LNCAP (cell line): ENCODE results near the gene UNC13B.

ENCODE experiments used
- CTCF ChIP-seq: fragments of 450-650 bp; IDR thresholded peaks from 2 replicates; pipeline ENCODE4 v1.5.1; 2017; ENCODE audit warnings: mild to moderate bottlenecking

The UNC13B gene

GRCh38 chr9:35340046-35340445, 178.2 kb downstream of the UNC13B start:
- no peak for TF ChIP-seq CTCF

GRCh38 chr9:35341021-35341420, 179.2 kb downstream of the UNC13B start:
- TF ChIP-seq CTCF, result no peak

GRCh38 chr9:35341585-35341984, 179.8 kb downstream of the UNC13B start:
- TF ChIP-seq CTCF, result no peak

- no peak for TF ChIP-seq CTCF
These were observed 180.6 kb downstream of the UNC13B start for GRCh38 chr9:35342221-35342958.

- no peak for TF ChIP-seq CTCF
These were observed 186.3 kb downstream of the UNC13B start for GRCh38 chr9:35348109-35348508.

GRCh38 chr9:35349287-35349990, 187.6 kb downstream of the UNC13B start:
- no peak for TF ChIP-seq CTCF

- no peak for TF ChIP-seq CTCF
These were observed 188.4 kb downstream of the UNC13B start for GRCh38 chr9:35350212-35350611.
